GM12874 (cell line): ENCODE measurements around the gene C11orf68.

Experiments
- CTCF ChIP-seq: IDR thresholded peaks from 2 replicates; pipeline ENCODE4 v1.5.1; 2011; ENCODE audit warnings: low read depth, mild to moderate bottlenecking, control low read depth, low read length, moderate library complexity; ENCODE audit not compliant: insufficient read depth

The C11orf68 gene

GRCh38 chr11:65947133-65947532 is 28.3 kb upstream of the C11orf68 start:
- no peak for TF ChIP-seq CTCF

- no peak for TF ChIP-seq CTCF
Observed at GRCh38 chr11:65946655-65947054, 27.8 kb upstream of the C11orf68 start.

GRCh38 chr11:65945941-65946558 is 27.2 kb upstream of the C11orf68 start:
- TF ChIP-seq CTCF: no peak

GRCh38 chr11:65945430-65945911 is 26.6 kb upstream of the C11orf68 start, which contains the start of gene TSGA10IP:
TSS of gene TSGA10IP (plus strand) at chr11:65945480. CDS start at chr11:65945676, 196 bp downstream.
- TF ChIP-seq CTCF: no peak

- no peak for TF ChIP-seq CTCF
Observed at GRCh38 chr11:65944767-65945166, 25.9 kb upstream of the C11orf68 start.

- no peak for TF ChIP-seq CTCF
Observed at GRCh38 chr11:65944191-65944590, 25.3 kb upstream of the C11orf68 start.

- no peak for TF ChIP-seq CTCF
Observed at GRCh38 chr11:65942531-65942930, 23.7 kb upstream of the C11orf68 start.
